ENCODE measurements around the gene PEPD. TPM values are rescaled to one million over a fixed set of nuclear protein-coding genes. Genes with fewer than 3 reads are reported as not detected.

Gene PEPD
- total RNA-seq, 1 experiment from 2014 or later: 83.1 TPM

DNA sequence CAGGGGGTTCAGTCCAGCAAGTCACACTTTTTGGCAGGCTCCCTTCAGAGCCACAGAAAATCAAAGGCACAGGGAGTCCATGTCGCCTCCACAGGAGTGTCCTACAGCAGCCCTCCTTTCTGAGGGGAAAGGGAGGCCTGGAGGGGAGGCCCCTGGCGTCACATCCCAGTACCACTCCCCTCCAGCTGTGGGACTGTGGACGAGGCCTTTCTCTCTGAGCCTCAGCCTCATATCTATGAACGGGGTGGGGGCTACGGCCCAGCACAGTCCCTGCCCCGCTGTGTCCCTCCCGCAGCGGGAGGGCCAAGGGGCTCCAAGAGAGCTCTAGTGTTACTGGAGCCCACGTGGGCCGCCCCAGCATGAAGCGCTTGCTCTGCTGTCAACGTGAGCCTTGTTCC, 23.8 kb downstream of the PEPD start:
- ChIA-PET CTCF (no interaction called here), POLR2A (no interaction called here)
- no peak for ATAC-seq
- H3K4me3 Mint-ChIP-seq: no peak overlapping the region
- DNase-seq (ENCODE audit: low spot score): no peak
- no peaks in the 10 kb centered on the region for H3K27me3 Mint-ChIP-seq (ENCODE audit: low read depth)
- peaks cover 4% of the 10 kb centered on the region; the same call in 1 of the 2 replicates for H3K36me3 Mint-ChIP-seq
- H3K9me3 Mint-ChIP-seq: no peaks in the 10 kb centered on the region
- TF ChIP-seq ZNF121 (CRISPR knock-in tag; IDR thresholded peaks at IDR 0.05): no peak
- TF ChIP-seq, protein P1, sequence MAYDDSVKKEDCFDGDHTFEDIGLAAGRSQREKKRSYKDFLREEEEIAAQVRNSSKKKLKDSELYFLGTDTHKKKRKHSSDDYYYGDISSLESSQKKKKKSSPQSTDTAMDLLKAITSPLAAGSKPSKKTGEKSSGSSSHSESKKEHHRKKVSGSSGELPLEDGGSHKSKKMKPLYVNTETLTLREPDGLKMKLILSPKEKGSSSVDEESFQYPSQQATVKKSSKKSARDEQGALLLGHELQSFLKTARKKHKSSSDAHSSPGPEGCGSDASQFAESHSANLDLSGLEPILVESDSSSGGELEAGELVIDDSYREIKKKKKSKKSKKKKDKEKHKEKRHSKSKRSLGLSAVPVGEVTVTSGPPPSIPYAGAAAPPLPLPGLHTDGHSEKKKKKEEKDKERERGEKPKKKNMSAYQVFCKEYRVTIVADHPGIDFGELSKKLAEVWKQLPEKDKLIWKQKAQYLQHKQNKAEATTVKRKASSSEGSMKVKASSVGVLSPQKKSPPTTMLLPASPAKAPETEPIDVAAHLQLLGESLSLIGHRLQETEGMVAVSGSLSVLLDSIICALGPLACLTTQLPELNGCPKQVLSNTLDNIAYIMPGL (CRISPR knock-in tag; IDR thresholded peaks at IDR 0.05): no peak
- TF ChIP-seq, protein P2, sequence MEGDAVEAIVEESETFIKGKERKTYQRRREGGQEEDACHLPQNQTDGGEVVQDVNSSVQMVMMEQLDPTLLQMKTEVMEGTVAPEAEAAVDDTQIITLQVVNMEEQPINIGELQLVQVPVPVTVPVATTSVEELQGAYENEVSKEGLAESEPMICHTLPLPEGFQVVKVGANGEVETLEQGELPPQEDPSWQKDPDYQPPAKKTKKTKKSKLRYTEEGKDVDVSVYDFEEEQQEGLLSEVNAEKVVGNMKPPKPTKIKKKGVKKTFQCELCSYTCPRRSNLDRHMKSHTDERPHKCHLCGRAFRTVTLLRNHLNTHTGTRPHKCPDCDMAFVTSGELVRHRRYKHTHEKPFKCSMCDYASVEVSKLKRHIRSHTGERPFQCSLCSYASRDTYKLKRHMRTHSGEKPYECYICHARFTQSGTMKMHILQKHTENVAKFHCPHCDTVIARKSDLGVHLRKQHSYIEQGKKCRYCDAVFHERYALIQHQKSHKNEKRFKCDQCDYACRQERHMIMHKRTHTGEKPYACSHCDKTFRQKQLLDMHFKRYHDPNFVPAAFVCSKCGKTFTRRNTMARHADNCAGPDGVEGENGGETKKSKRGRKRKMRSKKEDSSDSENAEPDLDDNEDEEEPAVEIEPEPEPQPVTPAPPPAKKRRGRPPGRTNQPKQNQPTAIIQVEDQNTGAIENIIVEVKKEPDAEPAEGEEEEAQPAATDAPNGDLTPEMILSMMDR (IDR thresholded peaks at IDR 0.05): no peak
- TF ChIP-seq OVOL2 (CRISPR knock-in tag; IDR thresholded peaks at IDR 0.05; ENCODE audit: borderline replicate concordance): no peak
- no peak for TF ChIP-seq ZNF396 (CRISPR knock-in tag; IDR thresholded peaks at IDR 0.05; ENCODE audit: borderline replicate concordance)
- TF ChIP-seq KAT7 (CRISPR knock-in tag; IDR thresholded peaks at IDR 0.05; ENCODE audit: borderline replicate concordance): no peak
- TF ChIP-seq GRHL2 (CRISPR knock-in tag; IDR thresholded peaks at IDR 0.05; ENCODE audit: insufficient replicate concordance, severe bottlenecking): no peak
- TF ChIP-seq JAZF1 (CRISPR knock-in tag; IDR thresholded peaks at IDR 0.05): no peak
- no peak for TF ChIP-seq CREB1 (CRISPR knock-in tag; IDR thresholded peaks at IDR 0.05)
- TF ChIP-seq SMAD3 (CRISPR knock-in tag; IDR thresholded peaks at IDR 0.05; ENCODE audit: borderline replicate concordance): no peak
- H3K27ac Mint-ChIP-seq: no peak overlapping the region
- no peaks in the 10 kb centered on the region for H3K4me1 Mint-ChIP-seq

DNA sequence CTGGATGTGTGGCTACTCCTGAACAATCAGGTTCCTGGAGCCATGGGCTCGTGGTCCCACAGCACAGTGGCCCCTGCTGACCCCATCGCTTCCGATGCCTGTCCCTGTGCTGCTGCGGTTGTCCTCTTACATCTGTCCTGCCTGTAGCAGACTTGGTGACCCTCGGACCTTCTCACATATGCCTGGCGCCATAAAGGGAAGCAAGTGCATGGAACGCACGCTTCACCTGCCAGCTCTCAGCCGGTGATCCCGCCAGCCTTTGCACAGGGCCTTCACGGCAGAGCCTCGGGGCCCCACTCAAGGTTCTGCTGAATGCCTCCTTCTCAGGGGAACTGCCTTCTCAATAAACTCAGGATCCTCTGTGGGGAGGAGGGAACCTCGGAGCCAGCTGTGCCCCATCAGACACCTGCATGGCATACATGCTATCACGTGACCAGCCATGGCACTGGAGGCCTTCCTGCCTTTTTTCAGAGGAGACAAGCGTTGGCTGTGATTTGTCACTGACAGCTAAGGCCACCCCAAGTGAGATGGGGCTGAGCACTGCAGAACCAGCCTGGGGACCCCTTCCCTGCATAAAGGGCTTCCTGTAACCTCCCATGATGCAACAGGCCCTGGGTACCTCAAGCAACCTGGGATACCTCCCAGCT, 24.3 kb downstream of the PEPD start:
- H3K4me1 Mint-ChIP-seq: no peaks in the 10 kb centered on the region
- ATAC-seq (no peak), DNase-seq (ENCODE audit: low spot score) (no peak)
- H3K4me3 Mint-ChIP-seq: no peak overlapping the region
- ChIA-PET CTCF (no interaction called here), POLR2A (no interaction called here)
- H3K27me3 Mint-ChIP-seq (ENCODE audit: low read depth): no peaks in the 10 kb centered on the region
- H3K36me3 Mint-ChIP-seq: peaks cover 4% of the 10 kb centered on the region; the same call in 1 of the 2 replicates
- H3K27ac Mint-ChIP-seq: no peak overlapping the region
- H3K9me3 Mint-ChIP-seq: no peaks in the 10 kb centered on the region
- TF ChIP-seq KAT7 (CRISPR knock-in tag; IDR thresholded peaks at IDR 0.05; ENCODE audit: borderline replicate concordance): no peak
- TF ChIP-seq, protein P3, sequence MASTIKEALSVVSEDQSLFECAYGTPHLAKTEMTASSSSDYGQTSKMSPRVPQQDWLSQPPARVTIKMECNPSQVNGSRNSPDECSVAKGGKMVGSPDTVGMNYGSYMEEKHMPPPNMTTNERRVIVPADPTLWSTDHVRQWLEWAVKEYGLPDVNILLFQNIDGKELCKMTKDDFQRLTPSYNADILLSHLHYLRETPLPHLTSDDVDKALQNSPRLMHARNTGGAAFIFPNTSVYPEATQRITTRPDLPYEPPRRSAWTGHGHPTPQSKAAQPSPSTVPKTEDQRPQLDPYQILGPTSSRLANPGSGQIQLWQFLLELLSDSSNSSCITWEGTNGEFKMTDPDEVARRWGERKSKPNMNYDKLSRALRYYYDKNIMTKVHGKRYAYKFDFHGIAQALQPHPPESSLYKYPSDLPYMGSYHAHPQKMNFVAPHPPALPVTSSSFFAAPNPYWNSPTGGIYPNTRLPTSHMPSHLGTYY (CRISPR knock-in tag; IDR thresholded peaks at IDR 0.05): no peak
- TF ChIP-seq FOXP1 (CRISPR knock-in tag; IDR thresholded peaks at IDR 0.05; ENCODE audit: borderline replicate concordance): no peak
- no peak for TF ChIP-seq GABPB1 (CRISPR knock-in tag; IDR thresholded peaks at IDR 0.05)
- TF ChIP-seq SMAD4 (CRISPR knock-in tag; IDR thresholded peaks at IDR 0.05): no peak
- TF ChIP-seq ZSCAN18 (CRISPR knock-in tag; IDR thresholded peaks at IDR 0.05): no peak
- no peak for TF ChIP-seq ZBTB43 (CRISPR knock-in tag; IDR thresholded peaks at IDR 0.05)
- TF ChIP-seq JAZF1 (CRISPR knock-in tag; IDR thresholded peaks at IDR 0.05): no peak
- no peak for TF ChIP-seq CREB1 (CRISPR knock-in tag; IDR thresholded peaks at IDR 0.05)
- TF ChIP-seq ZNF138 (CRISPR knock-in tag; conservative IDR thresholded peaks at IDR 0.05): no peak
- TF ChIP-seq ZNF396 (CRISPR knock-in tag; IDR thresholded peaks at IDR 0.05; ENCODE audit: borderline replicate concordance): no peak
- no peak for TF ChIP-seq TP53 (CRISPR knock-in tag; IDR thresholded peaks at IDR 0.05)
- TF ChIP-seq, protein P4, sequence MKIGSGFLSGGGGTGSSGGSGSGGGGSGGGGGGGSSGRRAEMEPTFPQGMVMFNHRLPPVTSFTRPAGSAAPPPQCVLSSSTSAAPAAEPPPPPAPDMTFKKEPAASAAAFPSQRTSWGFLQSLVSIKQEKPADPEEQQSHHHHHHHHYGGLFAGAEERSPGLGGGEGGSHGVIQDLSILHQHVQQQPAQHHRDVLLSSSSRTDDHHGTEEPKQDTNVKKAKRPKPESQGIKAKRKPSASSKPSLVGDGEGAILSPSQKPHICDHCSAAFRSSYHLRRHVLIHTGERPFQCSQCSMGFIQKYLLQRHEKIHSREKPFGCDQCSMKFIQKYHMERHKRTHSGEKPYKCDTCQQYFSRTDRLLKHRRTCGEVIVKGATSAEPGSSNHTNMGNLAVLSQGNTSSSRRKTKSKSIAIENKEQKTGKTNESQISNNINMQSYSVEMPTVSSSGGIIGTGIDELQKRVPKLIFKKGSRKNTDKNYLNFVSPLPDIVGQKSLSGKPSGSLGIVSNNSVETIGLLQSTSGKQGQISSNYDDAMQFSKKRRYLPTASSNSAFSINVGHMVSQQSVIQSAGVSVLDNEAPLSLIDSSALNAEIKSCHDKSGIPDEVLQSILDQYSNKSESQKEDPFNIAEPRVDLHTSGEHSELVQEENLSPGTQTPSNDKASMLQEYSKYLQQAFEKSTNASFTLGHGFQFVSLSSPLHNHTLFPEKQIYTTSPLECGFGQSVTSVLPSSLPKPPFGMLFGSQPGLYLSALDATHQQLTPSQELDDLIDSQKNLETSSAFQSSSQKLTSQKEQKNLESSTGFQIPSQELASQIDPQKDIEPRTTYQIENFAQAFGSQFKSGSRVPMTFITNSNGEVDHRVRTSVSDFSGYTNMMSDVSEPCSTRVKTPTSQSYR (CRISPR knock-in tag; IDR thresholded peaks at IDR 0.05): no peak
- no peak for TF ChIP-seq ZNF121 (CRISPR knock-in tag; IDR thresholded peaks at IDR 0.05)
- no peak for TF ChIP-seq ZNF423 (CRISPR knock-in tag; IDR thresholded peaks at IDR 0.05)
- TF ChIP-seq HMGA2 (CRISPR knock-in tag; IDR thresholded peaks at IDR 0.05): no peak

Measured in WTC11 (cell line).